Measurements from ENCODE around the gene GLIS2.

The GLIS2 gene

GRCh38 chr16:4290236-4290830 is 25.5 kb upstream of the GLIS2 start (continued):
- TF ChIP-seq ZSCAN23 (tag by site-specific recombination; IDR thresholded peaks at IDR 0.05) = 0 out of 2 replicates have a peak, but pooled peaks have one; percentile 39
- peak; percentile 86 for TF ChIP-seq SP7 (tag by site-specific recombination; IDR thresholded peaks at IDR 0.05)
- TF ChIP-seq, protein P1, sequence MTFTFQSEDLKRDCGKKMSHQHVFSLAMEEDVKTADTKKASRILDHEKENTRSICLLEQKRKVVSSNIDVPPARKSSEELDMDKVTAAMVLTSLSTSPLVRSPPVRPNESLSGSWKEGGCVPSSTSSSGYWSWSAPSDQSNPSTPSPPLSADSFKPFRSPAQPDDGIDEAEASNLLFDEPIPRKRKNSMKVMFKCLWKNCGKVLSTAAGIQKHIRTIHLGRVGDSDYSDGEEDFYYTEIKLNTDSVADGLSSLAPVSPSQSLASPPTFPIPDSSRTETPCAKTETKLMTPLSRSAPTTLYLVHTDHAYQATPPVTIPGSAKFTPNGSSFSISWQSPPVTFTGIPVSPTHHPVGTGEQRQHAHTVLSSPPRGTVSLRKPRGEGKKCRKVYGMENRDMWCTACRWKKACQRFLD (tag by site-specific recombination; IDR thresholded peaks at IDR 0.05) = no peak
- no peak for TF ChIP-seq ZNF501 (tag by site-specific recombination; IDR thresholded peaks at IDR 0.05)
- TF ChIP-seq, protein P2, sequence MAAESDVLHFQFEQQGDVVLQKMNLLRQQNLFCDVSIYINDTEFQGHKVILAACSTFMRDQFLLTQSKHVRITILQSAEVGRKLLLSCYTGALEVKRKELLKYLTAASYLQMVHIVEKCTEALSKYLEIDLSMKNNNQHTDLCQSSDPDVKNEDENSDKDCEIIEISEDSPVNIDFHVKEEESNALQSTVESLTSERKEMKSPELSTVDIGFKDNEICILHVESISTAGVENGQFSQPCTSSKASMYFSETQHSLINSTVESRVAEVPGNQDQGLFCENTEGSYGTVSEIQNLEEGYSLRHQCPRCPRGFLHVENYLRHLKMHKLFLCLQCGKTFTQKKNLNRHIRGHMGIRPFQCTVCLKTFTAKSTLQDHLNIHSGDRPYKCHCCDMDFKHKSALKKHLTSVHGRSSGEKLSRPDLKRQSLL (tag by site-specific recombination; IDR thresholded peaks at IDR 0.05) = no peak
- no peak for TF ChIP-seq KLF9 (tag by site-specific recombination; IDR thresholded peaks at IDR 0.05; ENCODE audit: low read depth)
- TF ChIP-seq ZNF660 (tag by site-specific recombination; IDR thresholded peaks at IDR 0.05) = no peak
- TF ChIP-seq ZNF132 (tag by site-specific recombination; IDR thresholded peaks at IDR 0.05; ENCODE audit: borderline replicate concordance) = no peak
- no peak for TF ChIP-seq FEZF1 (tag by site-specific recombination; IDR thresholded peaks at IDR 0.05)
- TF ChIP-seq BCL11A (tag by site-specific recombination; IDR thresholded peaks at IDR 0.05; ENCODE audit: low read depth) = peak; percentile 60; the same call in 1 of the 2 replicates
- no peak for TF ChIP-seq ZNF530 (tag by site-specific recombination; IDR thresholded peaks at IDR 0.05; ENCODE audit: low read depth)
- TF ChIP-seq ZNF785 (tag by site-specific recombination; IDR thresholded peaks at IDR 0.05) = no peak
- no peak for TF ChIP-seq ZNF23 (tag by site-specific recombination; IDR thresholded peaks at IDR 0.05; ENCODE audit: borderline replicate concordance)
- 0 out of 2 replicates have a peak, but pooled peaks have one; percentile 20 for TF ChIP-seq RBAK (tag by site-specific recombination; IDR thresholded peaks at IDR 0.05)
- TF ChIP-seq ZNF792 (tag by site-specific recombination; IDR thresholded peaks at IDR 0.05) = no peak
- no peak for TF ChIP-seq ZNF138 (tag by site-specific recombination; IDR thresholded peaks at IDR 0.05; ENCODE audit: borderline replicate concordance)
- TF ChIP-seq TCF7L2 (IDR thresholded peaks at IDR 0.05; ENCODE audit: borderline replicate concordance, low read depth, low read length) = no peak
- peak; percentile 77 for TF ChIP-seq ZBTB17 (tag by site-specific recombination; IDR thresholded peaks at IDR 0.05)
- TF ChIP-seq ZSCAN18 (tag by site-specific recombination; IDR thresholded peaks at IDR 0.05) = no peak
- TF ChIP-seq, protein P3, sequence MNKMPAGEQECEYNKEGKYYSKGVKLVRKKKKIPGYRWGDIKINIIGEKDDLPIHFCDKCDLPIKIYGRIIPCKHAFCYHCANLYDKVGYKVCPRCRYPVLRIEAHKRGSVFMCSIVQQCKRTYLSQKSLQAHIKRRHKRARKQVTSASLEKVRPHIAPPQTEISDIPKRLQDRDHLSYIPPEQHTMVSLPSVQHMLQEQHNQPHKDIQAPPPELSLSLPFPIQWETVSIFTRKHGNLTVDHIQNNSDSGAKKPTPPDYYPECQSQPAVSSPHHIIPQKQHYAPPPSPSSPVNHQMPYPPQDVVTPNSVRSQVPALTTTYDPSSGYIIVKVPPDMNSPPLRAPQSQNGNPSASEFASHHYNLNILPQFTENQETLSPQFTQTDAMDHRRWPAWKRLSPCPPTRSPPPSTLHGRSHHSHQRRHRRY (tag by site-specific recombination; IDR thresholded peaks at IDR 0.05) = no peak
- TF ChIP-seq ZNF354C (tag by site-specific recombination; IDR thresholded peaks at IDR 0.05; ENCODE audit: borderline replicate concordance, low read depth) = no peak
- no peak for TF ChIP-seq ZNF610 (tag by site-specific recombination; IDR thresholded peaks at IDR 0.05; ENCODE audit: borderline replicate concordance)
- no peak for TF ChIP-seq ZNF274 (IDR thresholded peaks at IDR 0.05; ENCODE audit: low read length)
- TF ChIP-seq ZNF274 (tag by site-specific recombination; IDR thresholded peaks at IDR 0.05; ENCODE audit: borderline replicate concordance) = no peak
- TF ChIP-seq ZNF37A (tag by site-specific recombination; IDR thresholded peaks at IDR 0.05) = no peak
- TF ChIP-seq ZNF596 (tag by site-specific recombination; IDR thresholded peaks at IDR 0.05) = no peak
- no peak for TF ChIP-seq ZNF561 (tag by site-specific recombination; IDR thresholded peaks at IDR 0.05; ENCODE audit: borderline replicate concordance)
- TF ChIP-seq ZBTB49 (tag by site-specific recombination; IDR thresholded peaks at IDR 0.05; ENCODE audit: low read depth) = no peak
- no peak for TF ChIP-seq ZNF76 (tag by site-specific recombination; IDR thresholded peaks at IDR 0.05; ENCODE audit: borderline replicate concordance, low read depth)
